NCI-H748 treated with DMSO at 0.1 percent for 48 hours (cell line): Measurements from ENCODE around the gene SLC35B4.

Source experiments
- DNase-seq: peaks from one replicate; lab custom pipeline; 2025; lab: John Stamatoyannopoulos, UW

The SLC35B4 gene, protein sequence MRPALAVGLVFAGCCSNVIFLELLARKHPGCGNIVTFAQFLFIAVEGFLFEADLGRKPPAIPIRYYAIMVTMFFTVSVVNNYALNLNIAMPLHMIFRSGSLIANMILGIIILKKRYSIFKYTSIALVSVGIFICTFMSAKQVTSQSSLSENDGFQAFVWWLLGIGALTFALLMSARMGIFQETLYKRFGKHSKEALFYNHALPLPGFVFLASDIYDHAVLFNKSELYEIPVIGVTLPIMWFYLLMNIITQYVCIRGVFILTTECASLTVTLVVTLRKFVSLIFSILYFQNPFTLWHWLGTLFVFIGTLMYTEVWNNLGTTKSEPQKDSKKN

DNA sequence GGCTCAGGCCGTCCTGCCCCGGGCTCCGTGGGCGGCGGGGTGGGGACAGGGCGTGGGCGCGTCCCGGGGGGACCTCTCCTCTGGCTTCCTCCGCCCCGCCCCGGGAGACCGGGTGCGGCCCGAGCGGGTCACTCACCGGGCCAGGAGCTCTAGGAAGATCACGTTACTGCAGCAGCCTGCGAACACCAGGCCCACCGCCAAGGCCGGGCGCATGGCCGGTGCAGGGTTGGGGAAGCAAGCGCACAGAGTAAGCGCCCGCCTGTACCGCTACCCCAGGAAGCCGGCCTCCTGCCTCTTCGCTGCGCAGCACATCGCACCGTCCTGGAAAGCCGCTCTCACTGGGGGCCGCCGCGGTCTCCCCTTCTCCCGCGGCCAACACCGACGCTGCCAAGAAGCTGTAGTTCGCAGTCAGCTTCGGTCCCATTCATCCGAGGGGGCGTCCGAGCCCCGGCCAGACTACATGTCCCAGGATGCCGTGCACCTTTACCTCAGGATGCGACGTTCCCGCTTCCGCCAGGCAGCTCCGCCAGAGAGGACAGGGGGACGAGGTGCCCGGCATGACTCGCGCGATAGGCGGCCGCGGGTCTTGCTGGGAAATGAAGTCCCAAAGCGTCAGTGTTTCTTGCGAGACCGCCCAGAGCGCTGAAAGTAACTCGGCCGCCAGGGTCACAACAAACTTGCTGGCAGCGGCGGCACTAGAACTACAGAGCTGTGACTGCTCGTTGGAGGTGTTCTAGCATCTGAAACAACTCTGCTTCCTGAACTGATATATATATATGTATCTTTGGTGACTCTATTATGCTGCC, at the start of gene SLC35B4:
Gene SLC35B4 (minus strand): TSS at position 392 of the 806 bp plus-strand sequence. CDS start 179 bp downstream, at position 213.
- DNase-seq: peak; percentile 88

DNA sequence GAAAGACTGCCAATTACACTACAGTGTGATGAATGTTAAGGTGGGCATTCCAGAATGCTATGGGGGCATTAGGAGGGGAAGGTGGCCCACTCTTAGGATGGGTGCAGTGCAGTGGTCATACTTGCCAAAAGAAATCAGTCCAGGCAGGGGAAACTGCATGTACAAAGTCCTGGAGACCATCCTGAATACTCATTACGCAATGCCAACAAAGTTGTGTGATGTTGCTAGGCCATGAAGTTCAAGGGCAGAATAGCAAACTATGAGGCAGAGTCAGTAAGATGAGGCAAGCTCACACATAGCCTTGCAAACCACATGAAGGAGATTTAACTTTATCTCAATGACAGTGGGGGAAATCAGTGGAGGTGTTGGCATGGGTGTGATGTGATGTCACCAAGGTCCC, 49.8 kb upstream of the SLC35B4 start:
- no peak for DNase-seq

GRCh38 chr7:134365341-134366054, 48.8 kb upstream of the SLC35B4 start:
- no peak for DNase-seq

DNA sequence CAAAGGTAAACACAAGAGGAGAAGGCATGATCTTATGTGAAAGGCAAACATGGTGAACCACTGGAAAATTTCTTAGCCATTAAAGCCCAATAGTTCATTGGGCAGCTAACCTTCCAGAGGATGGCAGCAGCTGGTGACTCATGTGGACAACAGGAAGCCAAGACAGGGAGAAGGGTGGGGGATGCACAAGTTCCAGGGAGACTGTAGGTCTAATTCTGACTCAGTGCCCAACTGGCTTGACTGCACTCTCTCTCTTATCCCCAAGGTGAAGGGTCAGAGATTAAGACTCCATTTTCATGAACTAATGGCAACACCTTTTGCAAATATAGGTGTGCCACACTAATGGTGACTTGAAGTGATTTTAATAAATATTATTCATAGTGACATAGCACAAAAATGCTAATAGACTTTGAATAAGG, 47.9 kb upstream of the SLC35B4 start:
- no peak for DNase-seq

GRCh38 chr7:134362587-134363483, 46.1 kb upstream of the SLC35B4 start:
- DNase-seq: no peak

DNA sequence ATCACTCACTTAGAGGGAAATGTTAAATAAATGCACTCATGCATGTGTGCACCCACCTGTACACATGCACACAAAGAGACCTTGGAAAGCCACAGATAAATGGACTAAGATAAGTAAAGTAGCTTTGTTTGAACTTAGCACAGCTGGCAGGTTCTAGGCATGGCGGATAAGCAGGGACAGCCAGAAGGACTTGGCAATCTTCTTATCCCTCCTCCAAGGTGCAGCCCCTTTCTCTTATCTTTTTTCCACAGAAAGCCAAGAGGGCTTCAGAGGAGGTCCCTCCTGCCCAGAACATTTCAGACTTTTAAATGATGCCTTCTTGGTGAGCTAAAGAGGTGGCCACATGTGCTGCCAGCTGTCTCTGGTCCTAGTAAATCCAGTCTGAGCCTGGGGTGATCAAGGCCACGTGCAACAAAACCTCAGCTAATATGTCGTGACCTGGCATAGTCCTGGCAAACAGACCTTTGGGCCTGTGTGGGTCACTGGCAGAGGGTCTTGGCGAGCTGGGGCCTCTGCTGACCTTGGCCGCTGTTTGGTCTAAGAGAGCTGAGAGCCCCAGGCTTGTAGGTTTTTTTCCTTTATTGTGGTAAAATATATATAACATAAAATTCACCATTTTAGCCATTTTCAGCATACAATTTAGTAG, 43.2 kb upstream of the SLC35B4 start:
- DNase-seq: no peak

GRCh38 chr7:134357486-134357885, 40.8 kb upstream of the SLC35B4 start:
- DNase-seq: no peak

- no peak for DNase-seq
These were observed 39.7 kb upstream of the SLC35B4 start for GRCh38 chr7:134356421-134356936.

DNA sequence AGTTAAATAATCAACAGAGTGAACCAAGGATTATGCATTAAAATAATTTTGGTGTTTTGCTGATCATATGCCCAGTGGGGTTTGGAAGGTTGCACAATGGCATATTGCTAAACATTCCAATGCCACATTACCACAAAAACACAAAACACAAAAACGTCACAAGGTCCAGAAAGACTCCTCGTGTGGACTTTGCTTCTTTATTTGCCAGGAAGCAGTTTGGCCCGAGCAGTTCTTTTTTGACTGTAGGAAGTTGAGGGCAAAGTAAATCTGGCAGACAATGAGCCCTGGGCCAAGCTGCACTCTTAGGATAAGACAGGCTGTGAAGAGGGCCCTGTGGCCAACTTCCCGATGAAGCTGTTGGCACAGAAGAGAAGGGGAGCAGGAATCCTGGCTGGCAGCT, 39.2 kb upstream of the SLC35B4 start:
- no peak for DNase-seq

DNA sequence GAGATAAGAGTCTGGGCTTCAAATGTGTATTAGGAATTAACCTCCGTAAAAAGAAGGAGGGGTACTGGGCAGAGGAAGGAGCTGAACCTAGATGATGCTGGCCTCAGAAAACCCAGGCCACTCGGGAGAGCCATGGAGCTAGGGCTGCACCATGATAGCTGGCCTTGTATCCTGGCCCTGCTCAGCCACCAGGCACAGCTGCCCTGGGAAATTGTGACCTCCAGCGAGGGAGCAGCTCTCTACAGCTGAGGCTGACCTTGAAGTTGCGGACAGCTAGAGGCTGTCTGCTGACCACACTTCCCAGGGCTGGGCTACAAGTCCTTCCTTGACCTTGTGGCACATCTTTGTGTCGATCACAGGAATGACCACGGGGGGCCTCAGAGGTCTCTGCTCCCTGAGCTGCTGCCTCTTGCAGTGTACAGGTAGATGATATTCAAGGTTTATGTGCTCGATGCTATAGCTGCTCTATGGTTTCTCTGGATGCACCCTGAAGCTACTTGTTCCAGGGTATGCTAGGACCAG, 38.3 kb upstream of the SLC35B4 start:
- DNase-seq: no peak

GRCh38 chr7:134353411-134353810, 36.7 kb upstream of the SLC35B4 start:
- DNase-seq: no peak

- no peak for DNase-seq
These were observed 34.7 kb upstream of the SLC35B4 start for GRCh38 chr7:134351424-134351823.

DNA sequence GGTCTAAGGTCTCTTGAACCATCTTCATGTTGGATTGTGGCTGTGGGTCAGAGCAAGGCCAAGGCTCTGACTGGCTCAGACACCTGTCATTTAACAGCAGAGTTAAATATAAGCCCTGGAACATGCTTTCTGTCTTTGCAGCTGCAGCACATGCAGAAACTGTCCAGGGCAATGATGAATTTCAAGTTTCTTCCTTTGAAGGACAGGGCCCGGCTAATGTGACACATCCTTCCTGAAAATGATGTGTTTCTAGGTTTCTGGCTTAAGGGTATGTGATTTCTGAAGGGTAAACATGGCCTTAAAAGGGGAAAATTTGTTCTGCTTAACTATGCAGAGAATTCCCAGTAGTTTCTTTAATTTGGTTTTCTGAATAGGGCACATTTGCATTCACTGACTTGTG, 34.0 kb upstream of the SLC35B4 start:
- no peak for DNase-seq

DNA sequence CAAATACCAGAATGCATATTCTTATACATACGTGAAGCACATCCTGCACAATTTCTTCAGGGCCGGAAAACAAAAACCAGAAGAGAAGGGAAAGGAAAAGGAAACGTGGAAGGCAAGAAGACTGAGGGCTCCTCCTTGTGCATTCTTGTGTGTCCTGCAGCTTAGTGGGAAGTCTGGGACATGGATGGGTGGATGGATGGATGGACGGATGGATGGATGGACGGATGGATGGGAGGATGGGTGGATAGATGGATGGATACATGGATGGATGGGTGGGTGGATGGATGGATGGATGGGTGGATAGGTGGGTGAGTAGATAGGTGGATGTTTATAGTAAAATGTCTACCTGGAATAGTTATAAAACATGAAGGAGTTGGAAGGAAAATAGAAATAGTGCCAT, 30.8 kb upstream of the SLC35B4 start:
- no peak for DNase-seq

GRCh38 chr7:134343796-134344195, 27.1 kb upstream of the SLC35B4 start:
- DNase-seq: no peak

DNA sequence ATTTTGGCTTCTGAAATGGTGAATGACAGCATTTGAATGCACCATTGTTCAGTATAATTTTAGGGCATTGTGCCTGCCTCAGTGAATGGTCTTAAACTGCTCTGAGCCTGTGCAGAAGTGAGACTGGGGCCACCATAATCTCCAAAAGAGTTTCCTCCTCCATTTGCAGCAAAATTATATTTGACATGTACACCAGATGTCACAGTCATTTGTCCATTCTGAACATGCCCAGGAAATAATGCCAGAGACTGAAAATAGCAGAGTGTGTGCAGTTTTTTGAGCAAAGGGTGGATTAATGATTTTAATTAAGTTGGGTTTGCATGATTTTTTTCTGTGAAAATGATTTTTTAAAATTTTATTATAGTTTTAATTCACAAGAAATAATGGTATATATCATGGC, 26.4 kb upstream of the SLC35B4 start:
- no peak for DNase-seq

DNA sequence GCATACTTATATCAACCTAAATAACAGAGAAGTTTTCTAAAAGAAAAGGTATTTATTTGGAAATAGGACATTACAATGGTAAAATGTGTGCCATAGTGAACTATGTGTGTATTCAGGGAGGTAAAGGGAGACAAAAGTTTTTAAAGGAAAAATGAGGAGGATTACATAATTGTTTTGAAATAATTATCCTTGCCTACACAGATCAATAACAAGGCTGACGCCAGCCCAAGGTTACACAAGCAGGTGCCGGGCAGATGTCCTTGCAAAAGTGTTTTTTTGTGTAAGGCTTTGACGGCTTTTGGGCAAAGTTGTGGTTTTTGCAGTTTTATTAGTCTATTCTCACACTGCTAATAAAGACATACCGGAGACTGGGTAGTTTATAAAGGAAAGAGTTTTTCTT, 22.7 kb upstream of the SLC35B4 start:
- no peak for DNase-seq

GRCh38 chr7:134337980-134338379, 21.2 kb upstream of the SLC35B4 start:
- no peak for DNase-seq

GRCh38 chr7:134334408-134334807, 17.7 kb upstream of the SLC35B4 start:
- no peak for DNase-seq

DNA sequence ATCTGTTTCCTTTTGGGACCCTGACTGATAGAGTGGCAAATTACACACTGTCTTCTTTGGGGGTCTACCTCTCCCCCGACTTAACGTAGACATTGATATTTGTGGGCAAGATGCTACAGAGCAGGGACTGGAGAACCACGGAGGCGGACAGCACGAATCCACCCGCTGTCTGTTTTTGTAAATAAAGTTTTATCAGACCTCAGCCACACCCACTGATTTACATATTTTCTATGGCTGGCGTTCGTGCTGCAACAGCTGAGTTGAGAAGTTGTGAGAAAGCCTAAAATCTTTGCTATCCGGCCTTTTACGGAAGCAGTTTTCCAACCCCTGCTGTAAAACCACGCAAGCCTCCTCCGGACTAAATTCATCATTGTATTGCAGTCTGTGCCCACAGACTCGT, 17.2 kb upstream of the SLC35B4 start:
- DNase-seq: no peak

DNA sequence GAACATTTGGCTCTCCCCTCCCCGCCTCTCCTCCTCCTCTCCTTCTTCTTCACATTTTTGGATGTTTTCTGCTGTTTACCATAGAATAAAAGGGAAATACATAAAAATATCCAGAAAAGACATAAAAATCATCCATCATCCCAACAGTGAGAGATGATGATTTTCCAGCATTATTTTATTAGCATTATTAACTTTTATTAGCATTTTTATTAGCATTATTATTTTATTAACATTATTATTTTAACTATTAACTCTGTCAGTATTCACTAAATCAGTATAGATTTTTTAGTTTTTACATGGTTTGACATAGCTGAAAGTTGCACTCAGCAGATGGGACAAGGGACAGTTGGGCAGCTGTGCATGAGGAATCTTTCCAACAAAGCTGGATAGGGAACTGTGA, 16.2 kb upstream of the SLC35B4 start:
- no peak for DNase-seq
